ENCODE results near the gene NUP93.

NUP93 gene

GRCh38 chr16:56695246-56695645, 34.7 kb upstream of the NUP93 start:
- no peaks in the 10 kb centered on the region for H3K36me3 ChIP-seq (replicated peaks)
- H3K9me3 ChIP-seq: no peaks in the 10 kb centered on the region
- H3K4me1 ChIP-seq: no peaks in the 10 kb centered on the region; the same call in 1 of the 2 replicates
- in situ Hi-C loops (cut with MboI; ENCODE audit: low sequenced_read_pairs): no loop called here
- no peaks in the 10 kb centered on the region for H3K27me3 ChIP-seq (ENCODE audit: low read depth)
- no peak for DNase-seq (ENCODE audit: low spot score in 2 of 2)
- no peak overlapping the region for H3K4me3 ChIP-seq

GRCh38 chr16:56697456-56698155, 32.3 kb upstream of the NUP93 start:
- in situ Hi-C loops (cut with MboI; ENCODE audit: low sequenced_read_pairs): no loop called here
- no peaks in the 10 kb centered on the region for H3K9me3 ChIP-seq
- H3K4me3 ChIP-seq: no peak overlapping the region
- peaks cover 3% of the 10 kb centered on the region; the same call in 1 of the 2 replicates for H3K4me1 ChIP-seq
- H3K27me3 ChIP-seq (ENCODE audit: low read depth): no peaks in the 10 kb centered on the region
- DNase-seq (ENCODE audit: low spot score in 2 of 2): no peak
- H3K36me3 ChIP-seq (replicated peaks): no peaks in the 10 kb centered on the region

DNA sequence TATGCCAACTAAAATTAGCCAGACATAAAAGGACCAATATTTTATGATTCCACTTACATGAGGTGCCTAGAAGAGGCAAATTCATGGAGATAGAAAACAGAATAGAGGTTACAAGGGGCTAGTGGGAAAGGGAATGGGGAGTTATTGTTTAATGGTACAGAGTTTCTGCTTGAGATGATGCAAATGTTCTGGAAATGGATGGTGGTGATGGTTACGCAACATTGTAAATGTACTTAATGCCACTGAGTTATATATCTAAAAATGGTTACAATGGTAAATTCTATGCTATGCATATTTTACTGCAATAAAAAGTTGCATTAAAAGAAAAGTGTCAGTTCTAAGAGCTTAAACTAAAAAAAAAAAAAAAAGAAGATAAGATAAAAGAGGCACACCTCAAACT, 29.7 kb upstream of the NUP93 start:
- Histone ChIP-seq H3K27me3 (ENCODE audit: low read depth) (no peaks in the 10 kb centered on the region), H3K4me3 (no peak overlapping the region), H3K4me1 (peaks cover 3% of the 10 kb centered on the region; the same call in 1 of the 2 replicates), H3K36me3 (replicated peaks) (no peaks in the 10 kb centered on the region), H3K9me3 (no peaks in the 10 kb centered on the region)
- no peak for DNase-seq (ENCODE audit: low spot score in 2 of 2)
- in situ Hi-C loops (cut with MboI; ENCODE audit: low sequenced_read_pairs): loop anchor here (10.0 kb wide), 1 partner anchor 115 kb away; the partner anchor contains the start of gene MT3

DNA sequence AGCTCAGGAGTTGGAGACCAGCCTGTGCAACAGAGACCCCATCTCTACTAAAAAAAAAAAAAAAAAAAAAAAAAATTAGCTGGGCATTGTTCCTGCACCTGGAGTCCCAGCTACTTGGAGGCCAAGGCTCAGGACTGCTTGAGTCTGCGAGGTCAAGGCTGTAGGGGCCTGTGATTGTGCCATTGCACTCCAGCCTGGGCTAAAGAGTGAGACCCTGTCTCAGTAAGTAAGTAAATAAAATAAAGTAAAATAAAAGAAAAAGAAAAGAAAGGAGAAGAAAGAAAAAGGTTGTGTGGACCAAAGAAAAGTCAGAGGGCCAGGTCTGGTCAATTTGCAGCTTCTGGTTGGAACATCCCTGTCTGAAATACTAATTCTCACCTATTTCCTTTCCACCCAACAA, 29.3 kb upstream of the NUP93 start:
- H3K4me3 ChIP-seq: no peak overlapping the region
- in situ Hi-C loops (cut with MboI; ENCODE audit: low sequenced_read_pairs): loop anchor here (10.0 kb wide), 1 partner anchor 116 kb away; the partner anchor contains the start of gene MT3
- no peaks in the 10 kb centered on the region for H3K36me3 ChIP-seq (replicated peaks)
- no peaks in the 10 kb centered on the region for H3K9me3 ChIP-seq
- peaks cover 3% of the 10 kb centered on the region; the same call in 1 of the 2 replicates for H3K4me1 ChIP-seq
- no peak for DNase-seq (ENCODE audit: low spot score in 2 of 2)
- no peaks in the 10 kb centered on the region for H3K27me3 ChIP-seq (ENCODE audit: low read depth)

DNA sequence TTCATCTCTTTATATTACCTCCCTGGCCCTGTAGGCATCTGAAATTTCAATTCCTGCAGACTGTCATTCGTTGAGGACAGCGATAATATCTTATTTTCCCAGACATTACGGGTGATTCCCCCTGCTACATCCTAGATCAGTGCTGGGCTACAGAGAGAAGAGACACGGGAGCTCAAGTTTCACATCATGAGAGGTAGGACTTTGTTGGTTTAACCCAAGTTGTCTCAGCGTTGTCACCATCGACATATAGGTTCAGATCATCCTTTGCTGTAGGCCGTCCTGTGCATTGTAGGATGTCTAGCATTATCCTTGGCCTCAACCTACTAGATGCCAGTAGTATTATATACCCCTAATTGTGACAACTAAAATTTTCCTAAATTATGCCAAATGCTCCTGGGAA, 28.4 kb upstream of the NUP93 start:
- H3K9me3 ChIP-seq: no peaks in the 10 kb centered on the region
- H3K4me3 ChIP-seq: no peak overlapping the region
- no peaks in the 10 kb centered on the region for H3K27me3 ChIP-seq (ENCODE audit: low read depth)
- in situ Hi-C loops (cut with MboI; ENCODE audit: low sequenced_read_pairs): loop anchor here (10.0 kb wide), 1 partner anchor 117 kb away; the partner anchor contains the start of gene MT3
- no peaks in the 10 kb centered on the region for H3K36me3 ChIP-seq (replicated peaks)
- peaks cover 3% of the 10 kb centered on the region; the same call in 1 of the 2 replicates for H3K4me1 ChIP-seq
- DNase-seq (ENCODE audit: low spot score in 2 of 2): no peak

- no peaks in the 10 kb centered on the region for H3K9me3 ChIP-seq
- H3K27me3 ChIP-seq (ENCODE audit: low read depth): no peaks in the 10 kb centered on the region
- no peak for DNase-seq (ENCODE audit: low spot score in 2 of 2)
- H3K36me3 ChIP-seq (replicated peaks): no peaks in the 10 kb centered on the region
- H3K4me1 ChIP-seq: peaks cover 3% of the 10 kb centered on the region; the same call in 1 of the 2 replicates
- no peak overlapping the region for H3K4me3 ChIP-seq
- in situ Hi-C loops (cut with MboI; ENCODE audit: low sequenced_read_pairs): loop anchor here (10.0 kb wide), 1 partner anchor 118 kb away; the partner anchor contains the start of gene MT3
These were observed 27.1 kb upstream of the NUP93 start for GRCh38 chr16:56702836-56703235.

GRCh38 chr16:56708525-56709442, 21.1 kb upstream of the NUP93 start:
- H3K27me3 ChIP-seq (ENCODE audit: low read depth): no peaks in the 10 kb centered on the region
- no peak overlapping the region for H3K4me3 ChIP-seq
- no peaks in the 10 kb centered on the region for H3K36me3 ChIP-seq (replicated peaks)
- no peaks in the 10 kb centered on the region for H3K4me1 ChIP-seq
- H3K9me3 ChIP-seq: no peaks in the 10 kb centered on the region
- DNase-seq (ENCODE audit: low spot score in 2 of 2): no peak
- in situ Hi-C loops (cut with MboI; ENCODE audit: low sequenced_read_pairs): loop anchor here (10.0 kb wide), 1 partner anchor 124 kb away; the partner anchor contains the start of gene MT3

GRCh38 chr16:56709443-56710040, 20.4 kb upstream of the NUP93 start:
- H3K9me3 ChIP-seq: no peaks in the 10 kb centered on the region
- no peaks in the 10 kb centered on the region for H3K27me3 ChIP-seq (ENCODE audit: low read depth)
- no peaks in the 10 kb centered on the region for H3K4me1 ChIP-seq
- H3K4me3 ChIP-seq: no peak overlapping the region
- in situ Hi-C loops (cut with MboI; ENCODE audit: low sequenced_read_pairs): loop anchor here (10.0 kb wide), 1 partner anchor 125 kb away; the partner anchor contains the start of gene MT3
- DNase-seq (ENCODE audit: low spot score in 2 of 2): no peak
- no peaks in the 10 kb centered on the region for H3K36me3 ChIP-seq (replicated peaks)

DNA sequence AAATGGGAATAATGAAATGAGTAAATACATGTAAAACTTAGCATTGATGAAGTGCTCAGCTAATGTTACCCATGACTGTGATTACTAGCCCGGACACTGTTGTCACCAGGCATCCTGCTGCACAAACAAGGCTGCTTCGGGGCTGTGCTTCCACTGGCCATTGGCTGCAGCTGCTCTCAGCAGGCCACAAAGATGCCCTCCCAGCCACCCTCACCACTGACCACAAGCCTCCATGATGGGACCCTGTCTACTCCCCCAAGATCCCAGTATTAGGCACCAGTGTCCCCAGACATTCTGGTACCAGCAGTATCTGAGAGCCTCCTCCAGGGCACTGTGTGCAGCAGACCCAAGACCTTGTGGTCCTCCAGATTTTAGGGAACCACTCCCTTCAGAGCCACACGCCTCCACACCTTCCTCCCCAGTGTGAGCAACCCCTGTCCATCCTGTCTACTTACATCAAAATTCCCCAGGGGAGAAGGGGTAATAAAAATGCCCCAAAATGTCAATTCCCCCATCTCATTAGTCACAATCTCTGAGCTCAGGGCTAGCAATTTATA, 19.7 kb upstream of the NUP93 start:
- no peak overlapping the region for H3K4me3 ChIP-seq
- no peak for DNase-seq (ENCODE audit: low spot score in 2 of 2)
- in situ Hi-C loops (cut with MboI; ENCODE audit: low sequenced_read_pairs): no loop called here
- no peaks in the 10 kb centered on the region for H3K4me1 ChIP-seq
- H3K36me3 ChIP-seq (replicated peaks): no peaks in the 10 kb centered on the region
- H3K27me3 ChIP-seq (ENCODE audit: low read depth): no peaks in the 10 kb centered on the region
- no peaks in the 10 kb centered on the region for H3K9me3 ChIP-seq

- no peak overlapping the region for H3K4me3 ChIP-seq
- DNase-seq (ENCODE audit: low spot score in 2 of 2): no peak
- H3K9me3 ChIP-seq: no peaks in the 10 kb centered on the region
- in situ Hi-C loops (cut with MboI; ENCODE audit: low sequenced_read_pairs): no loop called here
- no peaks in the 10 kb centered on the region for H3K4me1 ChIP-seq
- H3K36me3 ChIP-seq (replicated peaks): no peaks in the 10 kb centered on the region
- H3K27me3 ChIP-seq (ENCODE audit: low read depth): no peaks in the 10 kb centered on the region
These were observed 18.1 kb upstream of the NUP93 start for GRCh38 chr16:56711862-56712261.

DNA sequence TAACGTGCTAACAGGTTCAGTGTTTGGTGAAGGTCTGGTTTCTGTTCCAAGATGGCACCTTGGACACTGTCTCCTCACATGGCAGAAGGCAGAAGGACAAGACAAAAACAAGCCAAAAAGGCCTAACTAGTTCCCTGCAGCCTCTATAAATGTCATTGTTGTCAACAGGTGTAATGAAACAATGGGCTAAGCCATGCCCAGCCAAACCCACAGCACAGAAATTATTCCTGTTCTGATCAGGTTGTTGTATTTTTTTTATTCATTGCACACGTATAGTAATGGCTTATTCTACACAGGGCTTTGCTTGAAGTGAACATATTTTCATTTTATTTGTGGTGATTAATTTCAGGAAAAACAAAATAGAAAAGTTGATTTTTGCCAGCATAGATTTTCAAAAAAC, 16.1 kb upstream of the NUP93 start:
- Histone ChIP-seq H3K9me3 (no peaks in the 10 kb centered on the region), H3K4me3 (no peak overlapping the region), H3K4me1 (no peaks in the 10 kb centered on the region), H3K36me3 (replicated peaks) (no peaks in the 10 kb centered on the region), H3K27me3 (ENCODE audit: low read depth) (no peaks in the 10 kb centered on the region)
- in situ Hi-C loops (cut with MboI; ENCODE audit: low sequenced_read_pairs): no loop called here
- DNase-seq (ENCODE audit: low spot score in 2 of 2): no peak

GRCh38 chr16:56715126-56715525, 14.8 kb upstream of the NUP93 start:
- in situ Hi-C loops (cut with MboI; ENCODE audit: low sequenced_read_pairs): no loop called here

GRCh38 chr16:56716761-56717160, 13.2 kb upstream of the NUP93 start:
- peaks cover 14% of the 10 kb centered on the region for H3K27me3 ChIP-seq (ENCODE audit: low read depth)
- no peak for DNase-seq (ENCODE audit: low spot score in 2 of 2)

More at GRCh38 chr16:56715126-56715525, 14.8 kb upstream of the NUP93 start:
- Histone ChIP-seq H3K4me1 (no peaks in the 10 kb centered on the region), H3K4me3 (no peak overlapping the region), H3K27me3 (ENCODE audit: low read depth) (peaks cover 4% of the 10 kb centered on the region; the same call in 1 of the 2 replicates), H3K36me3 (replicated peaks) (no peaks in the 10 kb centered on the region), H3K9me3 (no peaks in the 10 kb centered on the region)
- DNase-seq (ENCODE audit: low spot score in 2 of 2): no peak

More at GRCh38 chr16:56716761-56717160, 13.2 kb upstream of the NUP93 start:
- H3K4me1 ChIP-seq: no peaks in the 10 kb centered on the region
- no peaks in the 10 kb centered on the region for H3K9me3 ChIP-seq
- H3K36me3 ChIP-seq (replicated peaks): no peaks in the 10 kb centered on the region; the same call in 1 of the 2 replicates
- in situ Hi-C loops (cut with MboI; ENCODE audit: low sequenced_read_pairs): no loop called here
- no peak overlapping the region for H3K4me3 ChIP-seq
